OCI-LY3 (cell line): ENCODE measurements around the gene CLTCL1.

Source experiments
- H2AFZ ChIP-seq: fragments of 200-600, 300-600 bp; shearing (Covaris generic); 2 replicates; pipeline ENCODE4 v1.6.0; 2014; ENCODE audit warnings: antibody characterized with exemption, low read depth, low read length
- H3K27ac ChIP-seq: fragments of 200-600, 300-600 bp; sonication (generic); 2 replicates; pipeline ENCODE4 v1.5.1; 2014; ENCODE audit warnings: mild to moderate bottlenecking, low read length, moderate library complexity, mixed read lengths
- H3K27me3 ChIP-seq: fragments of 200-600, 300-600 bp; sonication (generic); 2 replicates; pipeline ENCODE4 v1.6.1; 2014; ENCODE audit warnings: low read depth, low read length, mixed read lengths
- H3K36me3 ChIP-seq: fragments of 200-600, 300-600 bp; sonication (generic); replicated peaks from 2 replicates; pipeline ENCODE3; 2014; ENCODE audit warnings: low read depth, low read length, mixed read lengths
- H3K4me1 ChIP-seq: fragments of 300-600, 200-600 bp; sonication (generic); 2 replicates; pipeline ENCODE4 v1.6.1; 2014; ENCODE audit warnings: low read length, mixed read lengths
- H3K4me2 ChIP-seq: fragments of 200-600, 300-600 bp; sonication (generic); 2 replicates; pipeline ENCODE4 v1.6.1; 2014; ENCODE audit warnings: low read length, mixed read lengths
- H3K4me3 ChIP-seq: fragments of 300-600, 200-600 bp; sonication (generic); 2 replicates; pipeline ENCODE4 v1.5.1; 2014; ENCODE audit warnings: antibody characterized with exemption, mild to moderate bottlenecking, low read length, moderate library complexity
- H3K79me2 ChIP-seq: fragments of 300-600, 200-600 bp; shearing (Covaris generic); 2 replicates; pipeline ENCODE4 v1.6.1; 2014; ENCODE audit warnings: mild to moderate bottlenecking, low read length, mixed read lengths
- H3K9ac ChIP-seq: fragments of 300-600, 200-600 bp; shearing (Covaris generic); 2 replicates; pipeline ENCODE4 v1.6.0; 2014; ENCODE audit warnings: mild to moderate bottlenecking, low read length, moderate library complexity
- H3K9me3 ChIP-seq: fragments of 200-600, 300-600 bp; shearing (Covaris generic); 2 replicates; pipeline ENCODE4 v1.6.1; 2014; ENCODE audit warnings: low read length, mixed read lengths; ENCODE audit not compliant: insufficient read depth
- H4K20me1 ChIP-seq: fragments of 200-600, 300-600 bp; sonication (generic); 2 replicates; pipeline ENCODE4 v1.6.1; 2016; ENCODE audit warnings: low read length, mixed read lengths; ENCODE audit not compliant: insufficient read depth
- CTCF ChIP-seq: fragments of 200-600, 300-600 bp; sonication (generic); IDR thresholded peaks from 2 replicates; pipeline ENCODE4 v1.5.1; 2014; ENCODE audit warnings: antibody characterized with exemption, low read length, low read depth
- EZH2phosphoT487 ChIP-seq: fragments of 200-600 bp; shearing (Covaris generic); IDR thresholded peaks from 2 replicates; pipeline ENCODE4 v1.6.1; 2018; ENCODE audit warnings: antibody characterized with exemption, mixed run types, low read depth

CLTCL1 gene

GRCh38 chr22:19218541-19219233 is 72.8 kb downstream of the CLTCL1 start:
- H3K27ac ChIP-seq: no peak overlapping the region
- H3K4me3 ChIP-seq: no peak overlapping the region
- 0 out of 2 replicates have a peak, but pooled peaks cover under 1% of the 10 kb centered on the region for H3K27me3 ChIP-seq
- no peak overlapping the region for H3K4me2 ChIP-seq
- H4K20me1 ChIP-seq: no peaks in the 10 kb centered on the region
- no peak overlapping the region for H2AFZ ChIP-seq
- 0 out of 2 replicates have a peak, but pooled peaks cover 7% of the 10 kb centered on the region for H3K4me1 ChIP-seq
- H3K79me2 ChIP-seq: no peaks in the 10 kb centered on the region
- H3K9ac ChIP-seq: no peak overlapping the region
- TF ChIP-seq EZH2phosphoT487 (no peak), CTCF (no peak)
- no peaks in the 10 kb centered on the region for H3K36me3 ChIP-seq
- no peaks in the 10 kb centered on the region for H3K9me3 ChIP-seq

- Histone ChIP-seq H3K36me3 (no peaks in the 10 kb centered on the region), H3K4me1 (peaks cover 14% of the 10 kb centered on the region), H3K4me3 (no peak overlapping the region), H3K9me3 (no peaks in the 10 kb centered on the region), H3K27ac (no peak overlapping the region), H3K9ac (no peak overlapping the region), H3K27me3 (peaks cover 10% of the 10 kb centered on the region; the same call in 1 of the 2 replicates), H3K4me2 (no peak overlapping the region), H3K79me2 (no peaks in the 10 kb centered on the region), H2AFZ (no peak overlapping the region), H4K20me1 (no peaks in the 10 kb centered on the region)
- TF ChIP-seq EZH2phosphoT487 (no peak), CTCF (no peak)
Observed at GRCh38 chr22:19216579-19216978, 74.9 kb downstream of the CLTCL1 start.

GRCh38 chr22:19215360-19215759 is 76.2 kb downstream of the CLTCL1 start:
- no peak overlapping the region for H3K4me2 ChIP-seq
- H3K27me3 ChIP-seq: peaks cover 10% of the 10 kb centered on the region; the same call in 1 of the 2 replicates
- H2AFZ ChIP-seq: no peak overlapping the region
- H4K20me1 ChIP-seq: no peaks in the 10 kb centered on the region
- peaks cover 14% of the 10 kb centered on the region for H3K4me1 ChIP-seq
- H3K27ac ChIP-seq: no peak overlapping the region
- H3K9ac ChIP-seq: no peak overlapping the region
- no peaks in the 10 kb centered on the region for H3K36me3 ChIP-seq
- no peaks in the 10 kb centered on the region for H3K79me2 ChIP-seq
- TF ChIP-seq CTCF (no peak), EZH2phosphoT487 (no peak)
- H3K4me3 ChIP-seq: no peak overlapping the region
- no peaks in the 10 kb centered on the region for H3K9me3 ChIP-seq

GRCh38 chr22:19214078-19214473 is 77.4 kb downstream of the CLTCL1 start:
- no peak overlapping the region for H3K9ac ChIP-seq
- no peaks in the 10 kb centered on the region for H3K36me3 ChIP-seq
- H2AFZ ChIP-seq: no peak overlapping the region
- no peaks in the 10 kb centered on the region for H3K79me2 ChIP-seq
- no peaks in the 10 kb centered on the region for H3K9me3 ChIP-seq
- no peak overlapping the region for H3K4me3 ChIP-seq
- peaks cover 14% of the 10 kb centered on the region for H3K4me1 ChIP-seq
- TF ChIP-seq CTCF (no peak), EZH2phosphoT487 (no peak)
- peaks cover 10% of the 10 kb centered on the region; the same call in 1 of the 2 replicates for H3K27me3 ChIP-seq
- no peak overlapping the region for H3K4me2 ChIP-seq
- no peaks in the 10 kb centered on the region for H4K20me1 ChIP-seq
- H3K27ac ChIP-seq: no peak overlapping the region
